Epithelial cell of esophagus (primary cell): ENCODE data around the gene BTBD10.

Experiments
- DNase-seq: peaks from one replicate; pipeline ENCODE4 v3.0.0; 2010; ENCODE audit warnings: low read depth
- H3K4me3 ChIP-seq: 2 replicates; pipeline ENCODE4 v1.5.1; 2011; ENCODE audit warnings: mild to moderate bottlenecking, low read length, control low read depth
- TF ChIP-seq, protein P1 (sequence below): IDR thresholded peaks from 2 replicates; pipeline ENCODE4 v1.5.1; 2011; ENCODE audit warnings: low read depth, mild to moderate bottlenecking, low read length, control low read depth, inconsistent platforms; ENCODE audit not compliant: insufficient read depth; ENCODE audit errors: missing control alignments

Gene BTBD10

DNA sequence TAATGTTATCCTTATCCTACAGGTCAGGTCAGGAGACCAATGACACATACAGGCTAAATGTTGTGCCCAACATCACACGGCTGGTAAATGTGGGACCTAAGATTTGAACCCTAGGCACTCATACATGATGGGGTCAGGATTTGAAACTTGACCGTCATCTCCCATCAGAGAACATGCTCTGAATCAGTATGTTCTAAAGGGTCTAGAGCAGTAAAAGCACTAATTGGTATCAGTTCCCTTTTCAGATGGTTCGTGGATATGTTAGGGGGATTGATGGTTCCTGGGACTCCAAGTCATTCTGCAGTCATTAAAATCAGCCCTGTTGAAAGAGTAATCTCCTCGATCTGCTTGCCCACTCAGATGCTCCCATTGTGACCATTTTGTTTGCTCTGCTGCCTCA lies 120.0 kb downstream of the BTBD10 start:
- H3K4me3 ChIP-seq = no peak overlapping the region
- TF ChIP-seq, protein P1, sequence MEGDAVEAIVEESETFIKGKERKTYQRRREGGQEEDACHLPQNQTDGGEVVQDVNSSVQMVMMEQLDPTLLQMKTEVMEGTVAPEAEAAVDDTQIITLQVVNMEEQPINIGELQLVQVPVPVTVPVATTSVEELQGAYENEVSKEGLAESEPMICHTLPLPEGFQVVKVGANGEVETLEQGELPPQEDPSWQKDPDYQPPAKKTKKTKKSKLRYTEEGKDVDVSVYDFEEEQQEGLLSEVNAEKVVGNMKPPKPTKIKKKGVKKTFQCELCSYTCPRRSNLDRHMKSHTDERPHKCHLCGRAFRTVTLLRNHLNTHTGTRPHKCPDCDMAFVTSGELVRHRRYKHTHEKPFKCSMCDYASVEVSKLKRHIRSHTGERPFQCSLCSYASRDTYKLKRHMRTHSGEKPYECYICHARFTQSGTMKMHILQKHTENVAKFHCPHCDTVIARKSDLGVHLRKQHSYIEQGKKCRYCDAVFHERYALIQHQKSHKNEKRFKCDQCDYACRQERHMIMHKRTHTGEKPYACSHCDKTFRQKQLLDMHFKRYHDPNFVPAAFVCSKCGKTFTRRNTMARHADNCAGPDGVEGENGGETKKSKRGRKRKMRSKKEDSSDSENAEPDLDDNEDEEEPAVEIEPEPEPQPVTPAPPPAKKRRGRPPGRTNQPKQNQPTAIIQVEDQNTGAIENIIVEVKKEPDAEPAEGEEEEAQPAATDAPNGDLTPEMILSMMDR = no peak
- DNase-seq = no peak

DNA sequence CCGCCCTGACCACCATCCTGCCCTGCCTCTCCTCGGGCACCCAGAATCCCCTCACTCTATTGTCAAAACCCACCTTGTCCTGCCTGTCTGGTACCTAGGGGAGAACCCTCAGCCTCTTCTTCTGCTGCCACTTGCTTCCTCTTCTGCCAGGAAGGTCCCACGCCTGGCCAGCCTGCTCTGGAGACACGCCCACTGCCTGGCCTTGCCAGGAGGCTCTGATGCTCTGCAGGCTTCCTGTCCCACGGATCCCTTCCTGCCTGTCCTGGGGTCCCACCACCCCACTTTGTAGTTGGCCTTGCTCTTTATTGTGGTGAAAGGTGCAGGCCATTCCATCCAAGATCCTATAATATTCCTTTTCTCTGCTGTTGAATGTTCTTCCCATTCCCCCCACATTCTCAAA lies 122.0 kb downstream of the BTBD10 start:
- no peak overlapping the region for H3K4me3 ChIP-seq
- TF ChIP-seq, protein P1 = no peak
- no peak for DNase-seq

DNA sequence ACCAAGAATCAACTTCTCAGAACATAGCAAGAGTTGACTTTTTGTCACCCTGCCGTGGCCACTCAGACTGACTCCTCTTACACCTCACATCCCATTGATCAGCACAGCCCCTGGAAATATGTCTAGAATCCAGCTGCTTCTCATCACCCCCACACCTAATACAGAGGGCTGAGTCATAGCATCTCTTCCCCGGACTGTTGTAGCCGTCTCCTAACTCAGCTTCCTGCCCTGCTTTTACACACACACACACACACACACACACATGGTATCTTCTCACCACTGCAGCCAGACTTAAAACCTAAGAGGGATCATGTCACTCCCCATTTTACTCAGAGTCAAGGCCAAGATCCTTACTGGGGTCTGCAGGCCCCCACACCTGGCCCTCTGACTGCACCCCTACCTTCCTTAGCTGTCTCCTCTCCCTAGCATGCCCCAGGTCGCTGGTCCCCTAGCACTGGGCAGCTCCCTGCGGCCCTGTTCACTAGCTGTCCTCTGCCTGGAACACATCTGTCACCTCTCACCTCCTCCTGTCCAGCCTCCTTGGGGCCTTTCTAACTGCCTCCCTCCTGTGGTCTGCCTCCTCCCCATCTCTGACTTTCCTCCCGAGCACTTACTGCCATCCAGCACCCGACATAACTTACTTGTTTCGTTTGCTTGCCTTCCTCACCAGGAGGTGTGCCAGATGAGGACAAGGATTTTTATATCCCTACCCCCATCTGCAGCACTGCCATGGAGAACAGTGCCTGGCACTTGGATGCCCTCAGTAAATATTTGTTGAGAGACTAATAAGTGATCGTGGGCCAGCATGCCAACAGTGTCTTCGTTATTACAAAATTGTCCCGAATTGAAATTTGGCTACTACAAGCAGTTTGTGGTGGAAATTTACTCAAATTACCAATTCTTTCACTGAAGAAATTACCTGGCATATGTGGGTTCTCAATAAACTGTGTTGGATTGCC lies 123.5 kb downstream of the BTBD10 start:
- TF ChIP-seq, protein P1 = no peak
- H3K4me3 ChIP-seq = no peak overlapping the region
- DNase-seq = peak; percentile 87

DNA sequence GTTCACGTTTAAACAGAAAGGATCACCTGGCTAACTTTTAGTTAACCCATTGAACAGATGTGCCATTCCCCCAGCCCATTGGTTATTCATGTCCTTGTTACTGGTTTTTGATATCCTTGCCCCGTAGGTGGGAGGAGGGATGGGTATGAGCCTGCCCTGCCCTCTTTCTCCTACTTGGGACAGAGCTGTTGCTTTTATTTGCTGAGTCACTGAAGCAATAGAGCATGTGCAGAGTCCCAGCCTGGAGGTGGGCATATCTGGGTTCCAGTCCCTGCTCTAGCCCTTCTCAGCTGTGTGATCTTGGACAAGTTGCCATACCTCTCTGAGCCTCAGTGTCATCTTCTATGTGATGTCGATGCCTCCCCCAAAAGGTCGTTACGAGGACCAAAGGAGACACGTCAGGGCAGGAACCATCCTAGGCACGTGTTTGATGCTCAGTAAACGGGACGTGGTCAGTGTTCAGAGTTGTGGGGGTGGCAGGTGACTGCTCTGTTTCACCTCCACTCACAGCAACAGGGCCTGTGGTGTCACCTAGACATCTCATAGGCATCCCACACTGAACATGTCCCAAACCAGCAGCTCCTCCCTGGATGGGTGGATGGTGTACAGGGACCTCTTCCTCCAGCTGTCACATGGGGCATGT lies 124.5 kb downstream of the BTBD10 start:
- DNase-seq = peak; percentile 59
- H3K4me3 ChIP-seq = no peak overlapping the region
- TF ChIP-seq, protein P1 = no peak

DNA sequence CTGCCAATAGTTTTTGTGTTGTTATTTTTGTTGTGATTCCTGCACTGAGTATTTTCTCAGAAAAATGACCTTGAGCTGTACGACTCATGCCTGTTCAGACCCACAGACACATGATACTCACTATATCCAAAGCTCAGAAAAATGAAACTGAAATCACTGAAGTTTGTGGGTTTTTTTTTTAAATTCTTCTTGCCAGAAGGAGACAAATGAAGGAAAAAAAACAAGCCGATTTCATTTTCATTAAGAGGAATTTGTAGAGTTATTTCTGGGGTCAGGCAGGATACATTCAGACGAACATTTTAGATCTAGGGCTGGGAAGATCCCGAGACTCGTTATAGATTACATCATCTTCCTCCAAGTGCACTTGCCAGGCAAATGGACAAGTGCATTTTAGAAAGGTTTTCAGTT lies 125.0 kb downstream of the BTBD10 start:
- TF ChIP-seq, protein P1 = no peak
- H3K4me3 ChIP-seq = no peak overlapping the region
- peak; percentile 54 for DNase-seq
